ENCODE measurements around the gene GRID1. TPM values are rescaled to one million over a fixed set of nuclear protein-coding genes. Genes with fewer than 3 reads are reported as not detected.
A peak's percentile ranks its signal among the peaks of the same experiment; 100 is the strongest.

The GRID1 gene
- total RNA-seq, 1 donor from 2014 or later, result 0.60 TPM

DNA sequence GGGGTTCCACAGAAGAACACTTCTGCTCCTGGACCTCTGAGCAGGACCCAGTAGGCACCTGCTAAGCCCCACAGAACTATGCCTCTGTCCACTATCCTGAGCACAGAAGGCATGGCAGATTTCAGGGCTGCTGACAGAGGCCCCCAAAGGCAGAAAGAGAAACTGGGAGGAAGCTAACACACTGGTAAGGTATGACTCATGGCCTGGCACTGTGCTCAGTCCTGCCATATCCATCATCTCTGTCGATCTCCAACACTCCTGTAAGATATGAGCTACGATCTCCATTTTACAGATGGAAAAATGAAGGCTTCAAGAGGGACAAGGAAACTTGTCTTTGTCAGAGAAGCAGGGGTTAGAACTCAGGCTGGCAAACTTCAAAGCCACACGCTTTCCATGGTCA, 62.2 kb downstream of the GRID1 start:
- Mint-ChIP-seq H3K4me3 (ENCODE audit: unreplicated experiment) (no peak overlapping the region), H3K27me3 (ENCODE audit: low read depth) (peaks cover 5% of the 10 kb centered on the region), H3K9me3 (ENCODE audit: low read depth) (peaks cover 5% of the 10 kb centered on the region), H3K4me1 (ENCODE audit: low read depth) (no peaks in the 10 kb centered on the region), H3K36me3 (ENCODE audit: low read depth) (no peaks in the 10 kb centered on the region), H3K27ac (ENCODE audit: unreplicated experiment) (no peak overlapping the region)
- TF ChIP-seq, protein P1, sequence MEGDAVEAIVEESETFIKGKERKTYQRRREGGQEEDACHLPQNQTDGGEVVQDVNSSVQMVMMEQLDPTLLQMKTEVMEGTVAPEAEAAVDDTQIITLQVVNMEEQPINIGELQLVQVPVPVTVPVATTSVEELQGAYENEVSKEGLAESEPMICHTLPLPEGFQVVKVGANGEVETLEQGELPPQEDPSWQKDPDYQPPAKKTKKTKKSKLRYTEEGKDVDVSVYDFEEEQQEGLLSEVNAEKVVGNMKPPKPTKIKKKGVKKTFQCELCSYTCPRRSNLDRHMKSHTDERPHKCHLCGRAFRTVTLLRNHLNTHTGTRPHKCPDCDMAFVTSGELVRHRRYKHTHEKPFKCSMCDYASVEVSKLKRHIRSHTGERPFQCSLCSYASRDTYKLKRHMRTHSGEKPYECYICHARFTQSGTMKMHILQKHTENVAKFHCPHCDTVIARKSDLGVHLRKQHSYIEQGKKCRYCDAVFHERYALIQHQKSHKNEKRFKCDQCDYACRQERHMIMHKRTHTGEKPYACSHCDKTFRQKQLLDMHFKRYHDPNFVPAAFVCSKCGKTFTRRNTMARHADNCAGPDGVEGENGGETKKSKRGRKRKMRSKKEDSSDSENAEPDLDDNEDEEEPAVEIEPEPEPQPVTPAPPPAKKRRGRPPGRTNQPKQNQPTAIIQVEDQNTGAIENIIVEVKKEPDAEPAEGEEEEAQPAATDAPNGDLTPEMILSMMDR (IDR thresholded peaks at IDR 0.05), result no peak
- DNase-seq (ENCODE audit: low spot score), result no peak

DNA sequence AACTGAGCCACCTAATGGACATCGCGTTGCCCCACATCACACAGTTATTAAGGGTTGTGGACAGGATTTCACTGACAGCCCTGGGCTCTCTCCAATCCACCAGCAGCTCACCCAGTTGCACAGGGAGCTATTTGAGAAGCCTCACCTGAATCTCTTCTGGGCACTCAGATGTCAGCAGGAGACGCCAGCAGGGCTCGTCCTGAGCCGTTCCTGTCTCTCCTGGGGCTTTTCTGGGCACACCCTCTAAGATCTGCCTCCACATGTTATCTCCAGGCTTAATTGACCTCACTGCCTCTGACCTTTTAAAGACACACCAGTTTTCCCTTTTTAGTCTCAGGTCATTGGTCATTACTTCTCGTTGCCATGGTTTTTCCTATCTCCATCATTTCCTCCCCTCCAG, 63.0 kb downstream of the GRID1 start:
- Mint-ChIP-seq H3K36me3 (ENCODE audit: low read depth) (no peaks in the 10 kb centered on the region), H3K4me1 (ENCODE audit: low read depth) (no peaks in the 10 kb centered on the region), H3K27me3 (ENCODE audit: low read depth) (peaks cover 5% of the 10 kb centered on the region), H3K27ac (ENCODE audit: unreplicated experiment) (no peak overlapping the region), H3K4me3 (ENCODE audit: unreplicated experiment) (no peak overlapping the region), H3K9me3 (ENCODE audit: low read depth) (peaks cover 5% of the 10 kb centered on the region)
- TF ChIP-seq, protein P1 (IDR thresholded peaks at IDR 0.05), result no peak
- peak; percentile 17 for DNase-seq (ENCODE audit: low spot score)

DNA sequence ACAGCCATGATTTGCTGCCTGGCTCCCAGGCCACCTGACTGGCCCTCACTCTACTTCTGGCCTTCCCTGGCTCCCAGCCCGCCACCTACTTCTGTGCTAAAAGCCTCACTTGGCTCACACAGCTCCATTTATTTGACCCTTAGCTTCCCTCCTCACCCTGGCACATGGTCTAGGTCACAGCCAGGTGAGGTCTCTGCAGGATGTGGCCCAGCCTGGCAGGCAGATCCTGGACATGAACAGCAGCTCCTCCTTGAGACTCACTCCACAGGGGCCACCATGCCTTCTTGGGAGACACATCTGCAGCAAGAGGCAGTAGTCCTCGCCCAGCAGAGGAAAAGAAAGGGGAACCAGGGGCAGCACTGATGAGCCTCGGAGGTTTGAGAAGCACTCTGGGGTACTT, 64.6 kb downstream of the GRID1 start:
- Mint-ChIP-seq H3K4me3 (ENCODE audit: unreplicated experiment) (no peak overlapping the region), H3K4me1 (ENCODE audit: low read depth) (no peaks in the 10 kb centered on the region), H3K9me3 (ENCODE audit: low read depth) (peaks cover 5% of the 10 kb centered on the region), H3K27ac (ENCODE audit: unreplicated experiment) (no peak overlapping the region), H3K27me3 (ENCODE audit: low read depth) (peaks cover 7% of the 10 kb centered on the region), H3K36me3 (ENCODE audit: low read depth) (no peaks in the 10 kb centered on the region)
- peak; percentile 35 for DNase-seq (ENCODE audit: low spot score)
- TF ChIP-seq, protein P1 (IDR thresholded peaks at IDR 0.05), result no peak

DNA sequence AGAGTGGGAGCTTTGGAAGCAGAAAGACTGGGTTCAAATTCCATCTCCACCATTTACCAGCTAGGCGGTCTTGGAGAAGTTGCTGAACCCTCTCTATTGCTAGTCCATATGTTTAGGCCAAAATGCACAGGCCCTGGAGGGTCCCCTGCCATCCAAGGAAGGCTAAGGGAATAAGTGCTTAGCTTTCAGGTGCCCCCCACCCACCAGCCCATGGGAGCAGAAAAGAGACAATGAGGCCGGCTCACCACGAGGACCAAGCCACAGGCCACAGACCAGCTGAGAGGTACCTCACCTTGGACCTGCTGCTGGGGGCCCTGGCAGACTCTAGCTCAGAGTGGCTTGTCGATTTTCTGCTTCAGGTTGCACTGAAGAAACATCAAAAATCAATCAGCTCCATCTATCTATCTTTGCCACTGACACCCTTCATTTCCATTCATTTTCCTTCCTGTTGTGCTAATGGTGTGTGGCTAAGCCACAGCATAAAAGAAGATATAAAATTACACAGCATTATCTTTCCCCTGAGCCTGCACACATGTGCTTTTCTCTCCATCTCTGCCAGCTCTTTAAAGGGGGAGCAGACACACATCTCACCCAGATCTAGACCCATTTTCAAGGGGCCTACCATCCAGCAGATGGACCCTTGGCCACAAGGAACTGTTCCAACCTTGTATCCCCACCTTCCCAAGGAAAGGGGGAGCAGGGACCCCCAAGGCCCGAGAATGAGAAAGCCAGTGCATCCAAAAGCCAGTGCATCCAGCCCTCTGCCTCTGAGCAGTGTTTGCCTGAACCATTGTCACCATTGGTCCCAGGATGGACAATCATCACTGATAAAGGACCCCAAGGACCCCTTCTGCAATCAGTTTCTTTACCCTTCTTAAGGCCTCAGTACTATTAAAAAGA, 65.4 kb downstream of the GRID1 start:
- Mint-ChIP-seq H3K9me3 (ENCODE audit: low read depth) (peaks cover 5% of the 10 kb centered on the region), H3K27me3 (ENCODE audit: low read depth) (peaks cover 7% of the 10 kb centered on the region), H3K4me3 (ENCODE audit: unreplicated experiment) (no peak overlapping the region), H3K36me3 (ENCODE audit: low read depth) (no peaks in the 10 kb centered on the region), H3K27ac (ENCODE audit: unreplicated experiment) (no peak overlapping the region), H3K4me1 (ENCODE audit: low read depth) (no peaks in the 10 kb centered on the region)
- peak; percentile 59 for DNase-seq (ENCODE audit: low spot score)
- TF ChIP-seq, protein P1 (IDR thresholded peaks at IDR 0.05), result no peak

DNA sequence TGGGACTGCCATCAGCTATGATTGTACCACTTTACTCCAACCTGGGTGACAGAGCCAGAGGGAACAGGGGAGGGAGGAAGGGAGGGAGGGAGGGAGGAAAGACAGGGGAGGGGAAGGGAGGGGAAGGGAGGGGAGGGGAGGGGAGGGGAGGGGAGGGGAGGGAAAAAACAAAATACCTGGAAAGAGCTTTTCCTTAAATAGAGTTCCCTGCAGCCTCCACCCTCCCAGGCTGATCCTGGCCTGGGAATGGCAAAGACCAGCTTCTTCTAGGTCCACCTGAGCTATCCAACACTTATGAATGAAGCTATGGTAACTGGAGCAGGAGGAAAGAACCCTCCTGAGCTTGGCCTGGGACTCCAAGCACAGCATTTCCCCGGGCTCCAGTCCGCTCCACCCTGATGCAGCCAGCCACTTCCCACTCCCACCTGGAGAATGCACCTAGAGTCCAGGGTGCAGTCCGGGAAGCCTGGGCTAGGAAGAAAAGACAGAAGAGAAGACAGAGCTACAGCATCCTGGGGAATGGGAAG, 66.1 kb downstream of the GRID1 start:
- Mint-ChIP-seq H3K27ac (ENCODE audit: unreplicated experiment) (no peak overlapping the region), H3K36me3 (ENCODE audit: low read depth) (no peaks in the 10 kb centered on the region), H3K4me1 (ENCODE audit: low read depth) (no peaks in the 10 kb centered on the region), H3K4me3 (ENCODE audit: unreplicated experiment) (no peak overlapping the region), H3K9me3 (ENCODE audit: low read depth) (peaks cover 5% of the 10 kb centered on the region), H3K27me3 (ENCODE audit: low read depth) (peaks cover 7% of the 10 kb centered on the region)
- peak; percentile 33 for DNase-seq (ENCODE audit: low spot score)
- TF ChIP-seq, protein P1 (IDR thresholded peaks at IDR 0.05), result no peak
